ENCODE data around the gene MAGEA9. TPM values are rescaled to one million over a fixed set of nuclear protein-coding genes. Genes with fewer than 3 reads are reported as not detected.

MAGEA9 gene, protein sequence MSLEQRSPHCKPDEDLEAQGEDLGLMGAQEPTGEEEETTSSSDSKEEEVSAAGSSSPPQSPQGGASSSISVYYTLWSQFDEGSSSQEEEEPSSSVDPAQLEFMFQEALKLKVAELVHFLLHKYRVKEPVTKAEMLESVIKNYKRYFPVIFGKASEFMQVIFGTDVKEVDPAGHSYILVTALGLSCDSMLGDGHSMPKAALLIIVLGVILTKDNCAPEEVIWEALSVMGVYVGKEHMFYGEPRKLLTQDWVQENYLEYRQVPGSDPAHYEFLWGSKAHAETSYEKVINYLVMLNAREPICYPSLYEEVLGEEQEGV
- total RNA-seq: not detected in 2 replicates

DNA sequence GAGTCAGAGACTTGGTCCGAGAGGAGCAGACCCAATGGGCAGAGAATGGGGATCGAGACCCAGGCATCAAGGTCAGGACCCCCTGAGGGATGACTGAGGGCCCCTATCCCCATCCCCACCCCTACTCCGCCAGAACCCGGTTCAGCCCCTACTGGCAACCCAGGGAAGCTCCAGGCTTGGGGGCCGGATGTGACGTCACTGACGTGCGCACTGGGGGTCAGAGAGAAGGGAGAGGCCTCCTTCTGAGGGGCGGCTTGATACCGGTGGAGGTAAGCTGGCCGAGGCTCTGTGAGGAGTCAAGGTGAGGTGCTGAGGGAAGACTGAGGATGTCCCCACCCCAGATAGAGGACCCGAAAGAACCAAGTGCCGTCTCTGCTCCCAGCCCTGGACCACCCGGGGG is at the start of gene MAGEA9:
Gene MAGEA9 (plus strand): TSS at position 204 of the 400 bp plus-strand sequence. CDS start 4,281 bp downstream, outside the sequence.

DNA sequence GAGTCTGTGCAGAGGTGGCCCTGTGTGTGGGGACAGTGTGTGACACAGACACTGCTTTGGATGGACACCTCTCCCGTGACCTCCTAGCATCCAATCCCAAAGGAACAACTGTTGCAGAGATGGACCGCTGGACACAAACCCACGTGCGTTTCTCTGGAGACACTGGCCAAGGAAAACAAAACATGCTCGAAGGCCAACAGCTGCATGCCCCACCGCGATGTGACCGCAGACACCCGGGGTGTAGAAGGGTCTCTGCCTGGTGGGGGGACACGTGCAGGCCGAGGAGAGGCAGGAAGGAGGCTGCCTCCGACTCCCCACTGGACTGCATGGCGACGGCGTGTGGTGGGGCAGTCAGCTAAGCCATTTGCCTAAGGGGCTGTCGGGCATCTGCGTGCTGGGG is 8.0 kb upstream of the MAGEA9 start, which contains the start of gene HSFX1:
Gene HSFX1 (plus strand): TSS at position 301 of the 400 bp plus-strand sequence. CDS start 614 bp downstream, outside the sequence.

Other genes with a start within 250 kb of the MAGEA9 start
- 10.5 and 17.2 TPM in 2 replicates for gene EOLA1, start 240.9 kb upstream of the MAGEA9 start, total RNA-seq
- not detected in 2 replicates for gene HSFX3, start 232.0 kb upstream of the MAGEA9 start, total RNA-seq
- not detected in 2 replicates for gene MAGEA9B, start 194.5 kb upstream of the MAGEA9 start, total RNA-seq
- 0.16 TPM in 1 of 2 replicates, not detected in the other for gene HSFX2, start 186.6 kb upstream of the MAGEA9 start, total RNA-seq
- gene TMEM185A, start 150.1 kb upstream of the MAGEA9 start, total RNA-seq: 10.2 and 23.7 TPM in 2 replicates
- not detected in 2 replicates for gene MAGEA11, start 69.9 kb upstream of the MAGEA9 start, total RNA-seq
- 0.16 and 1.7 TPM in 2 replicates for gene HSFX1, start 7.9 kb upstream of the MAGEA9 start, total RNA-seq
- gene MAGEA8, start 99.3 kb downstream of the MAGEA9 start, total RNA-seq: not detected in 2 replicates
- gene HSFX4, start 147.6 kb downstream of the MAGEA9 start, total RNA-seq: not detected in 2 replicates
- 12.1 and 13.0 TPM in 2 replicates for gene EOLA2, start 156.6 kb downstream of the MAGEA9 start, total RNA-seq